H9 (cell line): ENCODE data around the gene INPP5B. TPM values are rescaled to one million over a fixed set of nuclear protein-coding genes. Genes with fewer than 3 reads are reported as not detected.

Experiments used
- DNase-seq: peaks from one replicate; pipeline ENCODE4 v3.0.0-alpha.2; 2017
- H2AFZ ChIP-seq: one replicate; pipeline ENCODE4 v1.6.1; 2013; ENCODE audit warnings: mild to moderate bottlenecking, low read length, control low read depth, moderate library complexity
- H2AK5ac ChIP-seq: 2 replicates; pipeline ENCODE4 v1.6.1; 2013; ENCODE audit warnings: low read length, control low read depth, mixed read lengths; ENCODE audit not compliant: insufficient read length
- H2BK120ac ChIP-seq: one replicate; pipeline ENCODE4 v1.6.1; 2013; ENCODE audit warnings: low read depth, mild to moderate bottlenecking, low read length, control low read depth, inconsistent platforms; ENCODE audit not compliant: poor library complexity, severe bottlenecking
- H2BK12ac ChIP-seq: 2 replicates; pipeline ENCODE4 v1.6.1; 2013; ENCODE audit warnings: low read length, control low read depth, mixed read lengths, low read depth; ENCODE audit not compliant: insufficient read length
- H2BK15ac ChIP-seq: 2 replicates; pipeline ENCODE4 v1.6.1; 2013; ENCODE audit warnings: low read depth, low read length, control low read depth
- H2BK20ac ChIP-seq: one replicate; pipeline ENCODE4 v1.6.1; 2013; ENCODE audit warnings: low read depth, mild to moderate bottlenecking, low read length, control low read depth, inconsistent platforms; ENCODE audit not compliant: poor library complexity, severe bottlenecking
- H2BK5ac ChIP-seq: 2 replicates; pipeline ENCODE4 v1.6.1; 2013; ENCODE audit warnings: low read length, control low read depth, mixed read lengths; ENCODE audit not compliant: insufficient read length
- H3K14ac ChIP-seq: 2 replicates; pipeline ENCODE4 v1.6.1; 2013; ENCODE audit warnings: low read length, control low read depth; ENCODE audit not compliant: insufficient read depth
- H3K18ac ChIP-seq: 2 replicates; pipeline ENCODE4 v1.6.1; 2013; ENCODE audit warnings: low read depth, mild to moderate bottlenecking, mixed read lengths, low read length, control low read depth; ENCODE audit not compliant: insufficient read length
- H3K23ac ChIP-seq: 2 replicates; pipeline ENCODE4 v1.6.1; 2013; ENCODE audit warnings: low read length, control low read depth, mixed read lengths, low read depth; ENCODE audit not compliant: insufficient read length
- H3K23me2 ChIP-seq: 2 replicates; pipeline ENCODE4 v1.6.1; 2013; ENCODE audit warnings: low read depth, mild to moderate bottlenecking, mixed read lengths, low read length, control low read depth; ENCODE audit not compliant: insufficient read length, poor library complexity, severe bottlenecking
- H3K27ac ChIP-seq: 2 replicates; pipeline ENCODE4 v1.5.1; 2013; ENCODE audit warnings: low read length, control low read depth, mixed read lengths, low read depth; ENCODE audit not compliant: insufficient read length
- H3K27me3 ChIP-seq: 2 replicates; pipeline ENCODE4 v1.6.1; 2013; ENCODE audit warnings: low read length, control low read depth, inconsistent platforms; ENCODE audit not compliant: insufficient read depth
- H3K4ac ChIP-seq: 2 replicates; pipeline ENCODE4 v1.6.1; 2013; ENCODE audit warnings: low read depth, mild to moderate bottlenecking, control low read depth, inconsistent platforms, low read length, moderate library complexity
- H3K4me1 ChIP-seq: 2 replicates; pipeline ENCODE4 v1.6.1; 2013; ENCODE audit warnings: low read length, control low read depth, inconsistent platforms; ENCODE audit not compliant: insufficient read depth
- H3K4me2 ChIP-seq: 2 replicates; pipeline ENCODE4 v1.6.1; 2013; ENCODE audit warnings: low read length, control low read depth, mixed read lengths; ENCODE audit not compliant: insufficient read length, insufficient read depth
- H3K56ac ChIP-seq: 2 replicates; pipeline ENCODE4 v1.6.1; 2013; ENCODE audit warnings: low read depth, mild to moderate bottlenecking, mixed read lengths, low read length, control low read depth; ENCODE audit not compliant: insufficient read length
- H3K79me1 ChIP-seq: 2 replicates; pipeline ENCODE4 v1.6.1; 2013; ENCODE audit warnings: low read depth, mild to moderate bottlenecking, moderate library complexity, low read length, control low read depth, inconsistent platforms; ENCODE audit not compliant: insufficient read depth, poor library complexity, severe bottlenecking
- H3K79me2 ChIP-seq: 2 replicates; pipeline ENCODE4 v1.6.1; 2013; ENCODE audit warnings: low read length, control low read depth, inconsistent platforms; ENCODE audit not compliant: insufficient read depth
- H3K9ac ChIP-seq: 2 replicates; pipeline ENCODE4 v1.6.1; 2013; ENCODE audit warnings: low read length, control low read depth, mixed read lengths; ENCODE audit not compliant: insufficient read length; ENCODE audit errors: extremely low read depth
- H3K9me3 ChIP-seq: one replicate; pipeline ENCODE4 v1.6.1; 2013; ENCODE audit warnings: low read depth, low read length, inconsistent platforms; ENCODE audit not compliant: control insufficient read depth
- H3T11ph ChIP-seq: one replicate; pipeline ENCODE4 v1.6.1; 2013; ENCODE audit warnings: mild to moderate bottlenecking, low read length, control low read depth, inconsistent platforms
- H4K20me1 ChIP-seq: one replicate; pipeline ENCODE4 v1.6.1; 2013; ENCODE audit not compliant: control insufficient read depth, insufficient read length, insufficient read depth
- H4K5ac ChIP-seq: 2 replicates; pipeline ENCODE4 v1.6.1; 2013; ENCODE audit warnings: low read depth, mild to moderate bottlenecking, mixed read lengths, low read length, control low read depth; ENCODE audit not compliant: insufficient read length
- H4K8ac ChIP-seq: replicated peaks from 2 replicates; pipeline ENCODE4 v1.6.1; 2013; ENCODE audit warnings: low read length, control low read depth, mixed read lengths, low read depth; ENCODE audit not compliant: insufficient read length
- H4K91ac ChIP-seq: 2 replicates; pipeline ENCODE4 v1.6.1; 2013; ENCODE audit warnings: low read depth, mild to moderate bottlenecking, moderate library complexity, mixed read lengths, low read length, control low read depth; ENCODE audit not compliant: insufficient read length
- H3K27ac Mint-ChIP-seq, 3 experiments: 2 replicates in 2 of 3; 3 replicates in 1 of 3; pipeline ENCODE4 v1.8.0; 2020 to 2021; ENCODE audit warnings: mixed read lengths in 3 of 3, mild to moderate bottlenecking in 1 of 3, moderate library complexity in 1 of 3
- H3K27me3 Mint-ChIP-seq: 2 replicates; pipeline ENCODE4 v1.8.0; 2021; ENCODE audit warnings: low read depth, mild to moderate bottlenecking, moderate library complexity, mixed read lengths
- H3K36me3 Mint-ChIP-seq, 3 experiments: 2 replicates in 2 of 3; 3 replicates in 1 of 3; pipeline ENCODE4 v1.8.0; 2020 to 2021; ENCODE audit warnings: low read depth in 3 of 3, mixed read lengths in 3 of 3; ENCODE audit not compliant: insufficient read depth in 1 of 3
- H3K4me1 Mint-ChIP-seq, 2 experiments: 2 replicates each; pipeline ENCODE4 v1.8.0; 2020; ENCODE audit warnings: mixed read lengths in 2 of 2
- H3K4me3 Mint-ChIP-seq, 2 experiments: 2 replicates in 1 of 2; 3 replicates in 1 of 2; pipeline ENCODE4 v1.8.0; 2020 to 2021; ENCODE audit warnings: mild to moderate bottlenecking in 2 of 2, mixed read lengths in 2 of 2, moderate library complexity in 1 of 2
- H3K9me3 Mint-ChIP-seq, 2 experiments: 2 replicates in 1 of 2; 3 replicates in 1 of 2; pipeline ENCODE4 v1.8.0; 2020; ENCODE audit warnings: mild to moderate bottlenecking in 2 of 2, mixed read lengths in 2 of 2, moderate library complexity in 1 of 2
- CTCF ChIP-seq: fragments of 200-600 bp; sonication (generic); conservative IDR thresholded peaks from 3 replicates; pipeline ENCODE4 v1.8.0; 2021; ENCODE audit warnings: antibody characterized with exemption, mild to moderate bottlenecking
- WGBS: extraction: QIAGEN DNeasy Blood & Tissue Kit; methylation state at CpG from one replicate; pipeline ENCODE4 v1.1.7; 2013; ENCODE audit warnings: missing lambda C conversion rate, low lambda C conversion rate, mixed read lengths; ENCODE audit not compliant: insufficient read length; ENCODE audit errors: extremely low coverage; 5-methylcytosine and 5-hydroxymethylcytosine counted together
- total RNA-seq: library from RNA; stranded (reverse); gene quantifications from 2 replicates; pipeline ENCODE4 v1.2.1, GENCODE V29; 2021

The INPP5B gene
- total RNA-seq, 1 experiment from 2014 or later: 28.2 TPM

- Histone ChIP-seq H2BK12ac (no peak overlapping the region), H3K9ac (no peak overlapping the region), H4K8ac (no peak overlapping the region), H2BK15ac (no peak overlapping the region), H3K23me2 (no peaks in the 10 kb centered on the region), H3K4me2 (no peak overlapping the region), H3K27ac (no peak overlapping the region), H2AFZ (no peak overlapping the region), H3K4me1 (no peaks in the 10 kb centered on the region), H3K23ac (no peak overlapping the region), H3K14ac (no peak overlapping the region), H3K27me3 (no peaks in the 10 kb centered on the region), H3K56ac (no peak overlapping the region), H4K91ac (no peak overlapping the region), H3T11ph (no peak overlapping the region), H2AK5ac (no peak overlapping the region), H3K9me3 (no peaks in the 10 kb centered on the region), H2BK120ac (no peak overlapping the region), H3K79me2 (no peaks in the 10 kb centered on the region), H4K20me1 (no peaks in the 10 kb centered on the region), H2BK5ac (no peak overlapping the region), H2BK20ac (no peak overlapping the region), H3K4ac (no peak overlapping the region), H3K18ac (no peak overlapping the region), H3K79me1 (no peaks in the 10 kb centered on the region), H4K5ac (no peak overlapping the region)
- no peaks in the 10 kb centered on the region for H3K9me3 Mint-ChIP-seq
- H3K27ac Mint-ChIP-seq: no peak overlapping the region
- H3K4me1 Mint-ChIP-seq: no peaks in the 10 kb centered on the region
- WGBS: no CpG with 5 or more reads among the region's 2 CpGs
- no peak for DNase-seq
- no peaks in the 10 kb centered on the region for H3K27me3 Mint-ChIP-seq
- no peak overlapping the region for H3K4me3 Mint-ChIP-seq
- no peak for TF ChIP-seq CTCF
- H3K36me3 Mint-ChIP-seq: peaks cover 8 to 55% (median 45%) of the 10 kb centered on the region in 3 experiments; a peak in 6 of 7 replicates
These were observed 115.0 kb downstream of the INPP5B start for GRCh38 chr1:37831809-37832208.
